ENCODE data around the gene FLNB. TPM values are rescaled to one million over a fixed set of nuclear protein-coding genes. Genes with fewer than 3 reads are reported as not detected.
"Not testable (repeated sequence)": the region's sequence is repeated elsewhere in the genome, so short reads cannot be mapped to it uniquely, and the experiment has no call there.

The FLNB gene
- total RNA-seq, 1 donor from 2014 or later, result 75.4 TPM

GRCh38 chr3:58055314-58055713 lies 47.1 kb downstream of the FLNB start:
- no peak overlapping the region for H3K27ac Mint-ChIP-seq (ENCODE audit: unreplicated experiment)

GRCh38 chr3:58055891-58056290 lies 47.7 kb downstream of the FLNB start:
- H3K9me3 Mint-ChIP-seq (ENCODE audit: unreplicated experiment); H3K4me1 Mint-ChIP-seq (ENCODE audit: low read depth, unreplicated experiment): not testable (repeated sequence)

More at GRCh38 chr3:58055314-58055713, 47.1 kb downstream of the FLNB start:
- Mint-ChIP-seq H3K36me3 (ENCODE audit: unreplicated experiment) (no peaks in the 10 kb centered on the region), H3K4me3 (ENCODE audit: unreplicated experiment) (no peak overlapping the region), H3K27me3 (ENCODE audit: unreplicated experiment) (peaks cover 2% of the 10 kb centered on the region), H3K4me1 (ENCODE audit: low read depth, unreplicated experiment) (peaks cover 9% of the 10 kb centered on the region), H3K9me3 (ENCODE audit: unreplicated experiment) (peaks cover 2% of the 10 kb centered on the region)
- no peak for TF ChIP-seq CTCF (IDR thresholded peaks at IDR 0.05; ENCODE audit: partially characterized antibody, unreplicated experiment)
- DNase-seq, result no peak

GRCh38 chr3:58058361-58059263 lies 50.4 kb downstream of the FLNB start:
- Mint-ChIP-seq H3K9me3 (ENCODE audit: unreplicated experiment) (peaks cover 4% of the 10 kb centered on the region), H3K36me3 (ENCODE audit: unreplicated experiment) (no peaks in the 10 kb centered on the region), H3K27me3 (ENCODE audit: unreplicated experiment) (peaks cover 2% of the 10 kb centered on the region), H3K4me1 (ENCODE audit: low read depth, unreplicated experiment) (peaks cover 18% of the 10 kb centered on the region), H3K27ac (ENCODE audit: unreplicated experiment) (no peak overlapping the region), H3K4me3 (ENCODE audit: unreplicated experiment) (no peak overlapping the region)
- no peak for DNase-seq
- no peak for TF ChIP-seq CTCF (IDR thresholded peaks at IDR 0.05; ENCODE audit: partially characterized antibody, unreplicated experiment)

More at GRCh38 chr3:58055891-58056290, 47.7 kb downstream of the FLNB start:
- not testable (repeated sequence) for H3K36me3 Mint-ChIP-seq (ENCODE audit: unreplicated experiment); H3K27me3 Mint-ChIP-seq (ENCODE audit: unreplicated experiment); DNase-seq; H3K27ac Mint-ChIP-seq (ENCODE audit: unreplicated experiment); H3K4me3 Mint-ChIP-seq (ENCODE audit: unreplicated experiment)

GRCh38 chr3:58059349-58060321 lies 51.4 kb downstream of the FLNB start:
- H3K36me3 Mint-ChIP-seq (ENCODE audit: unreplicated experiment), result no peaks in the 10 kb centered on the region
- no peak overlapping the region for H3K4me3 Mint-ChIP-seq (ENCODE audit: unreplicated experiment)
- DNase-seq, result no peak
- peaks cover 2% of the 10 kb centered on the region for H3K27me3 Mint-ChIP-seq (ENCODE audit: unreplicated experiment)
- TF ChIP-seq CTCF (IDR thresholded peaks at IDR 0.05; ENCODE audit: partially characterized antibody, unreplicated experiment), result no peak
- no peak overlapping the region for H3K27ac Mint-ChIP-seq (ENCODE audit: unreplicated experiment)
- H3K9me3 Mint-ChIP-seq (ENCODE audit: unreplicated experiment), result peaks cover 4% of the 10 kb centered on the region
- peaks cover 18% of the 10 kb centered on the region for H3K4me1 Mint-ChIP-seq (ENCODE audit: low read depth, unreplicated experiment)

GRCh38 chr3:58062472-58062871 lies 54.2 kb downstream of the FLNB start:
- H3K36me3 Mint-ChIP-seq (ENCODE audit: unreplicated experiment), result no peaks in the 10 kb centered on the region
- DNase-seq, result no peak
- peaks cover 2% of the 10 kb centered on the region for H3K27me3 Mint-ChIP-seq (ENCODE audit: unreplicated experiment)
- no peak overlapping the region for H3K4me3 Mint-ChIP-seq (ENCODE audit: unreplicated experiment)
- H3K27ac Mint-ChIP-seq (ENCODE audit: unreplicated experiment), result no peak overlapping the region
- TF ChIP-seq CTCF (IDR thresholded peaks at IDR 0.05; ENCODE audit: partially characterized antibody, unreplicated experiment), result no peak
- peaks cover 18% of the 10 kb centered on the region for H3K4me1 Mint-ChIP-seq (ENCODE audit: low read depth, unreplicated experiment)
- H3K9me3 Mint-ChIP-seq (ENCODE audit: unreplicated experiment), result peaks cover 4% of the 10 kb centered on the region
